Measurements from ENCODE around the gene TEX14.
"Not testable (repeated sequence)": the region's sequence is repeated elsewhere in the genome, so short reads cannot be mapped to it uniquely, and the experiment has no call there.

TEX14 gene

GRCh38 chr17:58568044-58568799 lies 123.6 kb downstream of the TEX14 start:
- Histone ChIP-seq H2AFZ (ENCODE audit: low read length, unreplicated experiment) (no peak overlapping the region), H3K36me3 (ENCODE audit: insufficient read depth, low read length) (no peaks in the 10 kb centered on the region), H3K79me2 (ENCODE audit: control insufficient read depth, insufficient read depth, low read length, unreplicated experiment) (no peaks in the 10 kb centered on the region), H3K27ac (ENCODE audit: low read depth, low read length) (no peak overlapping the region), H3K27me3 (ENCODE audit: insufficient read depth, low read length) (0 out of 2 replicates have a peak, but pooled peaks cover 4% of the 10 kb centered on the region), H3K4me3 (ENCODE audit: low read depth, low read length) (no peak overlapping the region), H3K4me1 (ENCODE audit: control insufficient read depth, insufficient read depth, low read length, unreplicated experiment) (no peaks in the 10 kb centered on the region)

GRCh38 chr17:58565389-58566311 lies 126.2 kb downstream of the TEX14 start:
- H3K27me3 ChIP-seq (ENCODE audit: insufficient read depth, low read length) = 0 out of 2 replicates have a peak, but pooled peaks cover 4% of the 10 kb centered on the region
- H3K79me2 ChIP-seq (ENCODE audit: control insufficient read depth, insufficient read depth, low read length, unreplicated experiment) = no peaks in the 10 kb centered on the region
- no peaks in the 10 kb centered on the region for H3K4me1 ChIP-seq (ENCODE audit: control insufficient read depth, insufficient read depth, low read length, unreplicated experiment)
- H3K4me3 ChIP-seq (ENCODE audit: low read depth, low read length) = no peak overlapping the region
- H2AFZ ChIP-seq (ENCODE audit: low read length, unreplicated experiment) = no peak overlapping the region
- no peaks in the 10 kb centered on the region for H3K36me3 ChIP-seq (ENCODE audit: insufficient read depth, low read length)
- H3K27ac ChIP-seq (ENCODE audit: low read depth, low read length) = no peak overlapping the region

DNA sequence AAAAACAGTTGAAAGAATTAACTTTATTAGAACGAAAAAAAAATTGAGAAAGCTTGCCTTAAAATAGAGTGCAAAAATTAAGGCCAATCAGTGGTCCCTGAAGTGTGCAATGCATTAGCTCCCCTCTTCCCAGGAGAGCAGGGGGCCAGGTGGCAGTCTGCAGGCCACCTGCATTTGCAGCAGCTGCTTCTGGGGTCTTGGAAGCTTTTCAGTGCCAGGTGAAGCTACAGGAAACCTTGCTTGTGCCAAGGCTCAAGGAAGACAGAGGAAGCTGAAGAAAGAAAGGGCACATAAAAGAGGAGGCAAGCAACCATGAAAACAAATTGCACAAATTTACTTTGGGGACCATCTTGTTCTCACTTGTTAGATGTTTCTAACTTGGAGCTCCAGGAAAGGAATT lies 126.9 kb downstream of the TEX14 start:
- Histone ChIP-seq H3K27ac (ENCODE audit: low read depth, low read length) (no peak overlapping the region), H2AFZ (ENCODE audit: low read length, unreplicated experiment) (no peak overlapping the region), H3K36me3 (ENCODE audit: insufficient read depth, low read length) (no peaks in the 10 kb centered on the region), H3K27me3 (ENCODE audit: insufficient read depth, low read length) (0 out of 2 replicates have a peak, but pooled peaks cover 4% of the 10 kb centered on the region), H3K4me3 (ENCODE audit: low read depth, low read length) (no peak overlapping the region), H3K4me1 (ENCODE audit: control insufficient read depth, insufficient read depth, low read length, unreplicated experiment) (no peaks in the 10 kb centered on the region), H3K79me2 (ENCODE audit: control insufficient read depth, insufficient read depth, low read length, unreplicated experiment) (no peaks in the 10 kb centered on the region)

- Histone ChIP-seq H3K4me3 (ENCODE audit: low read depth, low read length) (no peak overlapping the region), H3K36me3 (ENCODE audit: insufficient read depth, low read length) (no peaks in the 10 kb centered on the region), H3K27ac (ENCODE audit: low read depth, low read length) (no peak overlapping the region), H3K4me1 (ENCODE audit: control insufficient read depth, insufficient read depth, low read length, unreplicated experiment) (no peaks in the 10 kb centered on the region), H3K79me2 (ENCODE audit: control insufficient read depth, insufficient read depth, low read length, unreplicated experiment) (no peaks in the 10 kb centered on the region), H3K27me3 (ENCODE audit: insufficient read depth, low read length) (0 out of 2 replicates have a peak, but pooled peaks cover 4% of the 10 kb centered on the region), H2AFZ (ENCODE audit: low read length, unreplicated experiment) (no peak overlapping the region)
Observed at GRCh38 chr17:58564243-58564642, 127.6 kb downstream of the TEX14 start.

DNA sequence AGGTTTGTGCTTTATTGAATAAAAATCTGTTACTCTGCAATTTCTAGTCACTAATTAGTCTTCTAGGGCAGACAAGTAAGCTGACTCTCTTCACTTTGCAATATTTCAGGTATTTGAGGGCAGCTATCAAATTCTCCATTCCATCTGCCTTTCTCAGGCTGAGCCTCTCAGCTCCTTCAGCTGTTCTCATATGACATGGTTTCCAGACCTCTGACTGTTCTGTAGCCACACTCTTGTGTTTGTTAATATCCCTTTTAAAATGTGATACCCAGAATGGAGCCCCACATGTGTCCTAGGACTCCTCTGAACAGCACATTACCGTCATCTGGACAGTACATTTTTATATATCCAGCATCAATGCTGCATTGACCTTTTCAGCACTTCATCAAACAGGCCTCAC lies 131.3 kb downstream of the TEX14 start:
- no peaks in the 10 kb centered on the region for H3K27me3 ChIP-seq (ENCODE audit: insufficient read depth, low read length)
- H3K27ac ChIP-seq (ENCODE audit: low read depth, low read length) = no peak overlapping the region
- no peaks in the 10 kb centered on the region for H3K36me3 ChIP-seq (ENCODE audit: insufficient read depth, low read length)
- H3K4me1 ChIP-seq (ENCODE audit: control insufficient read depth, insufficient read depth, low read length, unreplicated experiment) = no peaks in the 10 kb centered on the region
- no peak overlapping the region for H2AFZ ChIP-seq (ENCODE audit: low read length, unreplicated experiment)
- H3K4me3 ChIP-seq (ENCODE audit: low read depth, low read length) = no peak overlapping the region
- no peaks in the 10 kb centered on the region for H3K79me2 ChIP-seq (ENCODE audit: control insufficient read depth, insufficient read depth, low read length, unreplicated experiment)

DNA sequence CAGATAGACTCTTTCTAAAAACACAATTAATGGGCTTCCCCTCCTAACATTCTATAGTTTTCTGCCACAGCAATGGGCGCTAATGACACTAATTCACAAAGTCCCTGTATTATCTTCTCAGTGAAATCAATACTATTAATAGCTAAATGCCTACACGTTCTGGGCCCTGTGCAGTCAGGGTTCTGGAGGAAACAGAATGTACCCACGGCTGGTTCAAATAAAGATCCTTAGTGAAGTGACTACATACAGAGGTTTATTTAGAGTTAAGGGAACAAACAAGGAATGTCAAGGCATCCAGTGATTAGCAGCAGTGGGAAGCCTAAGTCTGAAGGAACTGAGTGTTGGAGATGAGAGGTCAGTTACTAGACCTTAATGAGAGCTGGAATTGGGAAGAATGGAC lies 133.9 kb downstream of the TEX14 start:
- no peaks in the 10 kb centered on the region for H3K36me3 ChIP-seq (ENCODE audit: insufficient read depth, low read length)
- H2AFZ ChIP-seq (ENCODE audit: low read length, unreplicated experiment) = no peak overlapping the region
- H3K27ac ChIP-seq (ENCODE audit: low read depth, low read length) = no peak overlapping the region
- no peak overlapping the region for H3K4me3 ChIP-seq (ENCODE audit: low read depth, low read length)
- H3K4me1 ChIP-seq (ENCODE audit: control insufficient read depth, insufficient read depth, low read length, unreplicated experiment) = no peaks in the 10 kb centered on the region
- H3K79me2 ChIP-seq (ENCODE audit: control insufficient read depth, insufficient read depth, low read length, unreplicated experiment) = no peaks in the 10 kb centered on the region
- H3K27me3 ChIP-seq (ENCODE audit: insufficient read depth, low read length) = no peaks in the 10 kb centered on the region

DNA sequence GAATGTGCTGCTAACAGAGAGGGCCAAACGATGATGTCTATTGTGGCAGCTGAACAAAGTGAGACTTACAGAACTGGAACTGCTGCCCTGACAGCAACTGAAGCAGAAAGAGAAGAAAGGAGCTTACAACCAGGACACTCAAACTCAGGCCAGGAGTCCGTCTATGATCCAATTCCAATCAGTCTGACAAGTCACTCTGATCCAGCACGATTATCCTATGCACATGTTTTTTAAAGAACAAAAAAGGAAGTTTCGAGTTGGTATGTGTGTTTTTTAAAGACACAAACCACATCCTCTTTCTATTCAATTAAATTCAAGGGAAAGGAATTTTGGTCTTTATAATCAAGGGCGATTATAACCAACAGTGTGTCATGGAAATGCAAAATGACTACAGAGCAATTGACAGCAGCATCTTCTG lies 135.0 kb downstream of the TEX14 start:
- H3K27me3 ChIP-seq (ENCODE audit: insufficient read depth, low read length) = no peaks in the 10 kb centered on the region
- H3K36me3 ChIP-seq (ENCODE audit: insufficient read depth, low read length) = no peaks in the 10 kb centered on the region
- H3K4me1 ChIP-seq (ENCODE audit: control insufficient read depth, insufficient read depth, low read length, unreplicated experiment) = no peaks in the 10 kb centered on the region
- no peaks in the 10 kb centered on the region for H3K79me2 ChIP-seq (ENCODE audit: control insufficient read depth, insufficient read depth, low read length, unreplicated experiment)
- no peak overlapping the region for H3K4me3 ChIP-seq (ENCODE audit: low read depth, low read length)
- no peak overlapping the region for H2AFZ ChIP-seq (ENCODE audit: low read length, unreplicated experiment)
- H3K27ac ChIP-seq (ENCODE audit: low read depth, low read length) = no peak overlapping the region

- H3K79me2 ChIP-seq (ENCODE audit: control insufficient read depth, insufficient read depth, low read length, unreplicated experiment); H3K36me3 ChIP-seq (ENCODE audit: insufficient read depth, low read length); H3K4me1 ChIP-seq (ENCODE audit: control insufficient read depth, insufficient read depth, low read length, unreplicated experiment); H2AFZ ChIP-seq (ENCODE audit: low read length, unreplicated experiment); H3K27me3 ChIP-seq (ENCODE audit: insufficient read depth, low read length); H3K27ac ChIP-seq (ENCODE audit: low read depth, low read length); H3K4me3 ChIP-seq (ENCODE audit: low read depth, low read length): not testable (repeated sequence)
Observed at GRCh38 chr17:58555109-58555508, 136.7 kb downstream of the TEX14 start.

GRCh38 chr17:58541249-58541648 lies 150.6 kb downstream of the TEX14 start:
- H2AFZ ChIP-seq (ENCODE audit: low read length, unreplicated experiment) = no peak overlapping the region
- peaks cover 34% of the 10 kb centered on the region for H3K27me3 ChIP-seq (ENCODE audit: insufficient read depth, low read length)
- H3K4me1 ChIP-seq (ENCODE audit: control insufficient read depth, insufficient read depth, low read length, unreplicated experiment) = no peaks in the 10 kb centered on the region
- no peaks in the 10 kb centered on the region for H3K79me2 ChIP-seq (ENCODE audit: control insufficient read depth, insufficient read depth, low read length, unreplicated experiment)
- H3K36me3 ChIP-seq (ENCODE audit: insufficient read depth, low read length) = no peaks in the 10 kb centered on the region
- H3K27ac ChIP-seq (ENCODE audit: low read depth, low read length) = no peak overlapping the region
- no peak overlapping the region for H3K4me3 ChIP-seq (ENCODE audit: low read depth, low read length)

DNA sequence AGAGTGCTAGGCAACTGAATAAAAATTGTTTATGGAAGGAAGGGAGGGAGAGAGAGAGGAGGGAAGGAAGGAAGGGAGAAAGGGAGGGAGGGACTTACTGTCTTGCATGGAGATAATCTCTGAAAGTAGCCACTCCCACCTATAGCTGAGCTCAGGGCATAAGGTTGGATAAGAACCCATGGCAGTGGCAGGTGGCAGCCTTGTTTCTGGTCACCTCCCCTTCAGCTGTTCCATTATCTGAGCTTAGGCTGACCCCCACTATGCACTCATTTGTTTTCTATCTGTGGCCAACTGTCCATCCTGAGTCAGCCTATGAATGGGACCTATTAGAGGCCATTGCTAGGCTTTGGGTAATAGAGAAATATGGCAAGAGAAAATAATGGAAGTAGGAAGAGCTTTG lies 152.1 kb downstream of the TEX14 start:
- Histone ChIP-seq H3K36me3 (ENCODE audit: insufficient read depth, low read length) (no peaks in the 10 kb centered on the region), H3K4me3 (ENCODE audit: low read depth, low read length) (no peak overlapping the region), H3K79me2 (ENCODE audit: control insufficient read depth, insufficient read depth, low read length, unreplicated experiment) (no peaks in the 10 kb centered on the region), H3K4me1 (ENCODE audit: control insufficient read depth, insufficient read depth, low read length, unreplicated experiment) (peaks cover 13% of the 10 kb centered on the region), H3K27ac (ENCODE audit: low read depth, low read length) (no peak overlapping the region), H3K27me3 (ENCODE audit: insufficient read depth, low read length) (peaks cover 31% of the 10 kb centered on the region), H2AFZ (ENCODE audit: low read length, unreplicated experiment) (no peak overlapping the region)
